ENCODE measurements around the gene KPNB1.

The KPNB1 gene

DNA sequence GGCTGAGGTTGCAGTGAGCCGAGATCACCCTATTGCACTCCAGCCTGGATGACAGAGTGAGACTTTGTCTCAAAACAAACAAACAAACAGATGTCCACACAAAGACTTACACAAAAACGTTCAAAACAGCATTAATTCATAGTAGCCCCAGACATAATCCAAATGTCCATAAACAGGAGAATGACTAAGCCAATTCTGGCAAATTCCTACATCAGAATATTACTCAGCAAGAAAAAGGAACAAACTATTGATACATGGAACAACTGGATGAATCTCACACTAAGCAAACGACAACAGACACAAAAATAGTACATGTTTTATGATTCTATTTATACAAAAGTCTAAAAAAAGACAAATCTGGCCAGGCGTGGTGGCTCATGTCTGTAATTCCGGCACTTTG, 10.8 kb upstream of the KPNB1 start:
- Histone ChIP-seq H2AFZ (ENCODE audit: low read depth) (no peak overlapping the region), H3K4me2 (no peak overlapping the region), H3K9ac (no peak overlapping the region), H3K27me3 (ENCODE audit: insufficient read depth, low read depth) (no peaks in the 10 kb centered on the region), H3K4me3 (IDR thresholded peaks at IDR 0.05; ENCODE audit: insufficient read depth, low read depth, low read length) (no peak overlapping the region), H3K4me1 (ENCODE audit: low read depth, poor library complexity, severe bottlenecking) (peaks cover 8% of the 10 kb centered on the region), H3K27ac (no peak overlapping the region), H3K36me3 (ENCODE audit: insufficient read depth) (no peaks in the 10 kb centered on the region), H3K79me2 (ENCODE audit: insufficient read depth, low read depth) (no peaks in the 10 kb centered on the region), H4K20me1 (ENCODE audit: insufficient read depth) (no peaks in the 10 kb centered on the region)
- TF ChIP-seq, protein P1, sequence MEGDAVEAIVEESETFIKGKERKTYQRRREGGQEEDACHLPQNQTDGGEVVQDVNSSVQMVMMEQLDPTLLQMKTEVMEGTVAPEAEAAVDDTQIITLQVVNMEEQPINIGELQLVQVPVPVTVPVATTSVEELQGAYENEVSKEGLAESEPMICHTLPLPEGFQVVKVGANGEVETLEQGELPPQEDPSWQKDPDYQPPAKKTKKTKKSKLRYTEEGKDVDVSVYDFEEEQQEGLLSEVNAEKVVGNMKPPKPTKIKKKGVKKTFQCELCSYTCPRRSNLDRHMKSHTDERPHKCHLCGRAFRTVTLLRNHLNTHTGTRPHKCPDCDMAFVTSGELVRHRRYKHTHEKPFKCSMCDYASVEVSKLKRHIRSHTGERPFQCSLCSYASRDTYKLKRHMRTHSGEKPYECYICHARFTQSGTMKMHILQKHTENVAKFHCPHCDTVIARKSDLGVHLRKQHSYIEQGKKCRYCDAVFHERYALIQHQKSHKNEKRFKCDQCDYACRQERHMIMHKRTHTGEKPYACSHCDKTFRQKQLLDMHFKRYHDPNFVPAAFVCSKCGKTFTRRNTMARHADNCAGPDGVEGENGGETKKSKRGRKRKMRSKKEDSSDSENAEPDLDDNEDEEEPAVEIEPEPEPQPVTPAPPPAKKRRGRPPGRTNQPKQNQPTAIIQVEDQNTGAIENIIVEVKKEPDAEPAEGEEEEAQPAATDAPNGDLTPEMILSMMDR (conservative IDR thresholded peaks at IDR 0.05; ENCODE audit: low read depth, low read length), result no peak

GRCh38 chr17:47640076-47640475, 9.6 kb upstream of the KPNB1 start:
- TF ChIP-seq, protein P1 (conservative IDR thresholded peaks at IDR 0.05; ENCODE audit: low read depth, low read length), result no peak
- Histone ChIP-seq H3K27ac (no peak overlapping the region), H3K4me1 (ENCODE audit: low read depth, poor library complexity, severe bottlenecking) (peaks cover 8% of the 10 kb centered on the region), H3K4me3 (IDR thresholded peaks at IDR 0.05; ENCODE audit: insufficient read depth, low read depth, low read length) (no peak overlapping the region), H3K27me3 (ENCODE audit: insufficient read depth, low read depth) (no peaks in the 10 kb centered on the region), H3K4me2 (no peak overlapping the region), H3K36me3 (ENCODE audit: insufficient read depth) (no peaks in the 10 kb centered on the region), H4K20me1 (ENCODE audit: insufficient read depth) (no peaks in the 10 kb centered on the region), H3K79me2 (ENCODE audit: insufficient read depth, low read depth) (no peaks in the 10 kb centered on the region), H3K9ac (no peak overlapping the region), H2AFZ (ENCODE audit: low read depth) (no peak overlapping the region)

GRCh38 chr17:47641202-47641601, 8.5 kb upstream of the KPNB1 start:
- Histone ChIP-seq H2AFZ (ENCODE audit: low read depth) (no peak overlapping the region), H3K27me3 (ENCODE audit: insufficient read depth, low read depth) (no peaks in the 10 kb centered on the region), H3K36me3 (ENCODE audit: insufficient read depth) (no peaks in the 10 kb centered on the region), H4K20me1 (ENCODE audit: insufficient read depth) (no peaks in the 10 kb centered on the region), H3K4me2 (no peak overlapping the region), H3K79me2 (ENCODE audit: insufficient read depth, low read depth) (no peaks in the 10 kb centered on the region), H3K9ac (no peak overlapping the region), H3K4me1 (ENCODE audit: low read depth, poor library complexity, severe bottlenecking) (peaks cover 8% of the 10 kb centered on the region), H3K4me3 (IDR thresholded peaks at IDR 0.05; ENCODE audit: insufficient read depth, low read depth, low read length) (no peak overlapping the region), H3K27ac (no peak overlapping the region)
- TF ChIP-seq, protein P1 (conservative IDR thresholded peaks at IDR 0.05; ENCODE audit: low read depth, low read length), result no peak

GRCh38 chr17:47643116-47643515, 6.6 kb upstream of the KPNB1 start:
- Histone ChIP-seq H3K27ac (no peak overlapping the region), H3K36me3 (ENCODE audit: insufficient read depth) (no peaks in the 10 kb centered on the region), H3K4me3 (IDR thresholded peaks at IDR 0.05; ENCODE audit: insufficient read depth, low read depth, low read length) (no peak overlapping the region), H4K20me1 (ENCODE audit: insufficient read depth) (no peaks in the 10 kb centered on the region), H3K4me2 (no peak overlapping the region), H3K79me2 (ENCODE audit: insufficient read depth, low read depth) (no peaks in the 10 kb centered on the region; the same call in 1 of the 2 replicates), H2AFZ (ENCODE audit: low read depth) (no peak overlapping the region), H3K4me1 (ENCODE audit: low read depth, poor library complexity, severe bottlenecking) (peaks cover 13% of the 10 kb centered on the region), H3K27me3 (ENCODE audit: insufficient read depth, low read depth) (no peaks in the 10 kb centered on the region), H3K9ac (no peak overlapping the region)
- TF ChIP-seq, protein P1 (conservative IDR thresholded peaks at IDR 0.05; ENCODE audit: low read depth, low read length), result no peak

Measured in KMS-11 (cell line).